Keratinocyte (primary cell): Measurements from ENCODE around the gene PARK7. TPM values are rescaled to one million over a fixed set of nuclear protein-coding genes. Genes with fewer than 3 reads are reported as not detected.
A peak's percentile ranks its signal among the peaks of the same experiment; 100 is the strongest.

Experiments used
- DNase-seq: peaks from one replicate; pipeline ENCODE4 v3.0.0-alpha.2; 2011; ENCODE audit warnings: low read depth, missing footprints, low spot score
- FAIRE-seq: peaks from 2 replicates; lab custom pipeline; 2011; peaks lifted over from hg19 to GRCh38; lab: Jason Lieb, UNC
- H2AFZ ChIP-seq: 2 replicates; pipeline ENCODE4 v1.6.0; 2012; ENCODE audit warnings: low read length, control low read depth, inconsistent platforms; ENCODE audit not compliant: control insufficient read depth
- H3K27ac ChIP-seq: 2 replicates; pipeline ENCODE4 v1.5.1; 2011; ENCODE audit warnings: low read length; ENCODE audit not compliant: control insufficient read depth, insufficient read depth
- H3K27me3 ChIP-seq: 3 replicates; pipeline ENCODE4 v1.6.0; 2011; ENCODE audit warnings: low read length; ENCODE audit not compliant: control insufficient read depth, insufficient read depth; ENCODE audit errors: extremely low read depth
- H3K36me3 ChIP-seq, 2 experiments: 2 replicates in 1 of 2; 3 replicates in 1 of 2; pipeline ENCODE4 v1.5.1; 2011; ENCODE audit warnings: low read length in 2 of 2, mild to moderate bottlenecking in 1 of 2; ENCODE audit not compliant: control insufficient read depth in 2 of 2, insufficient read depth in 2 of 2; ENCODE audit errors: extremely low read depth in 1 of 2
- H3K4me1 ChIP-seq: 3 replicates; pipeline ENCODE4 v1.5.1; 2011; ENCODE audit warnings: low read length; ENCODE audit not compliant: control insufficient read depth, insufficient read depth; ENCODE audit errors: extremely low read depth
- H3K4me2 ChIP-seq: 3 replicates; pipeline ENCODE4 v1.6.0; 2011; ENCODE audit warnings: low read depth, low read length; ENCODE audit not compliant: control insufficient read depth, insufficient read depth; ENCODE audit errors: extremely low read depth
- H3K4me3 ChIP-seq, 3 experiments: fragments of 200-600 bp in 1 of 3; sonication (generic) in 1 of 3; 2 replicates in 2 of 3; 3 replicates in 1 of 3; pipeline ENCODE4 v1.5.1; 2011 to 2016; ENCODE audit warnings: low read length in 3 of 3, mild to moderate bottlenecking in 3 of 3, control low read depth in 2 of 3, inconsistent platforms in 1 of 3, low read depth in 1 of 3, mixed read lengths in 1 of 3, mixed run types in 1 of 3, moderate library complexity in 1 of 3; ENCODE audit not compliant: control insufficient read depth in 2 of 3, insufficient read depth in 2 of 3; ENCODE audit errors: extremely low read depth in 1 of 3
- H3K79me2 ChIP-seq: 2 replicates; pipeline ENCODE4 v1.6.0; 2012; ENCODE audit warnings: low read length; ENCODE audit not compliant: control insufficient read depth, insufficient read depth
- H3K9ac ChIP-seq: 3 replicates; pipeline ENCODE4 v1.6.0; 2011; ENCODE audit warnings: low read length; ENCODE audit not compliant: control insufficient read depth, insufficient read depth; ENCODE audit errors: extremely low read depth
- H3K9me1 ChIP-seq: 3 replicates; pipeline ENCODE4 v1.6.0; 2011; ENCODE audit warnings: low read length; ENCODE audit not compliant: control insufficient read depth, insufficient read depth; ENCODE audit errors: extremely low read depth
- H3K9me3 ChIP-seq: 2 replicates; pipeline ENCODE4 v1.5.1; 2012; ENCODE audit warnings: low read depth, low read length; ENCODE audit not compliant: control insufficient read depth
- H4K20me1 ChIP-seq: 3 replicates; pipeline ENCODE4 v1.6.0; 2011; ENCODE audit warnings: low read length; ENCODE audit not compliant: control insufficient read depth, insufficient read depth; ENCODE audit errors: extremely low read depth
- CTCF ChIP-seq, 3 experiments: IDR thresholded peaks in 1 of 3; conservative IDR thresholded peaks in 1 of 3; optimal IDR thresholded peaks in 1 of 3; 2 replicates in 2 of 3; 3 replicates in 1 of 3; pipeline versions ENCODE3 to v1.5.1; 2011; ENCODE audit warnings: low read length in 3 of 3, mild to moderate bottlenecking in 3 of 3, moderate library complexity in 2 of 3, control low read depth in 1 of 3, inconsistent platforms in 1 of 3; ENCODE audit not compliant: insufficient read depth in 2 of 3; ENCODE audit errors: extremely low read depth in 1 of 3
- EZH2 ChIP-seq: IDR thresholded peaks from one replicate; pipeline ENCODE4 v1.6.1; 2012; ENCODE audit warnings: inconsistent platforms, mild to moderate bottlenecking, low read length, moderate library complexity
- dilution Hi-C: fragments of 300-500 bp; cut with MboI; formaldehyde crosslinking; loops from one replicate; pipeline ENCODE4 v1.7.0; 2020; ENCODE audit warnings: low sequenced_read_pairs; ENCODE audit not compliant: extremely low pct_ligation_motif_present
- polyA plus RNA-seq, 5 experiments: library from polyadenylated mRNA; depleted of rRNA in 3 of 5; stranded (reverse) in 3 of 5; stranded (forward) in 1 of 5; unstranded in 1 of 5; fragments of >200 nt; gene quantifications; 1 replicate in 1 of 5; 2 replicates in 3 of 5; 3 replicates in 1 of 5; pipeline versions ENCODE4 v1.2.1 to v1.2.3, GENCODE V29; 2011 to 2012; ENCODE audit warnings: missing spikeins in 2 of 5, low read depth in 1 of 5, low replicate concordance in 1 of 5

PARK7 gene
- polyA plus RNA-seq, 1 donor (not counting 4 experiments of a cell fraction or from before 2014, with no cell fraction given), result 502 TPM

GRCh38 chr1:8017495-8018197, 56.1 kb downstream of the PARK7 start:
- H3K36me3 ChIP-seq, result peaks cover 12 to 43% of the 10 kb centered on the region in 2 experiments
- no peak overlapping the region for H2AFZ ChIP-seq
- H3K9me3 ChIP-seq, result no peaks in the 10 kb centered on the region
- FAIRE-seq (peak; percentile 65), DNase-seq (no peak)
- TF ChIP-seq CTCF (optimal IDR thresholded peaks at IDR 0.05 in 1 of 3, IDR thresholded peaks at IDR 0.05 in 1 of 3, conservative IDR thresholded peaks at IDR 0.05 in 1 of 3; ENCODE audit: extremely low read depth in 1 of 3, insufficient read depth in 2 of 3, low read length in 3 of 3) (no peak), EZH2 (no peak)
- dilution Hi-C loops, result loop anchor here (25.0 kb wide), 1 partner anchor 295 kb away; the partner anchor contains the start of gene SLC45A1
- H3K4me2 ChIP-seq, result peak overlapping the region; percentile 97
- no peaks in the 10 kb centered on the region for H3K27me3 ChIP-seq
- peaks cover 94% of the 10 kb centered on the region for H3K79me2 ChIP-seq
- peak overlapping the region in 2 of 3 experiments; percentile 52 to 53 for H3K4me3 ChIP-seq
- peaks cover 89% of the 10 kb centered on the region for H3K4me1 ChIP-seq
- peaks cover 19% of the 10 kb centered on the region for H4K20me1 ChIP-seq
- H3K27ac ChIP-seq, result peak overlapping the region; percentile 41
- H3K9ac ChIP-seq, result peak overlapping the region; percentile 52
- peaks cover 9% of the 10 kb centered on the region for H3K9me1 ChIP-seq

- peak overlapping the region in 2 of 3 experiments; percentile 15 to 53 for H3K4me3 ChIP-seq
- H3K9me1 ChIP-seq, result peaks cover 4% of the 10 kb centered on the region
- dilution Hi-C loops, result loop anchor here (25.0 kb wide), 1 partner anchor 294 kb away; the partner anchor contains the start of gene SLC45A1
- H4K20me1 ChIP-seq, result peaks cover 17% of the 10 kb centered on the region
- no peaks in the 10 kb centered on the region for H3K27me3 ChIP-seq
- H3K4me1 ChIP-seq, result peaks cover 94% of the 10 kb centered on the region
- peak overlapping the region; percentile 52 for H3K9ac ChIP-seq
- TF ChIP-seq CTCF (optimal IDR thresholded peaks at IDR 0.05 in 1 of 3, IDR thresholded peaks at IDR 0.05 in 1 of 3, conservative IDR thresholded peaks at IDR 0.05 in 1 of 3; ENCODE audit: extremely low read depth in 1 of 3, insufficient read depth in 2 of 3, low read length in 3 of 3) (no peak), EZH2 (no peak)
- peaks cover 5 to 36% of the 10 kb centered on the region in 2 experiments for H3K36me3 ChIP-seq
- no peaks in the 10 kb centered on the region for H3K9me3 ChIP-seq
- no peak overlapping the region for H2AFZ ChIP-seq
- peak overlapping the region; percentile 97 for H3K4me2 ChIP-seq
- H3K79me2 ChIP-seq, result peaks cover 94% of the 10 kb centered on the region
- H3K27ac ChIP-seq, result peak overlapping the region; percentile 41
- FAIRE-seq (no peak), DNase-seq (no peak)
These were observed 57.1 kb downstream of the PARK7 start for GRCh38 chr1:8018492-8019228.
